Urinary bladder (tissue), 4 donors: ENCODE results near the gene C2CD4D. TPM values are rescaled to one million over a fixed set of nuclear protein-coding genes. Genes with fewer than 3 reads are reported as not detected.

Source experiments
- DNase-seq: peaks from one replicate; pipeline ENCODE4 v3.0.0-alpha.2; 2015; ENCODE audit errors: extremely low spot score
- H3K27ac ChIP-seq: one replicate; pipeline ENCODE4 v1.5.1; 2013; ENCODE audit warnings: low read depth, mild to moderate bottlenecking, moderate library complexity
- H3K36me3 ChIP-seq: one replicate; pipeline ENCODE4 v1.6.1; 2013; ENCODE audit warnings: mild to moderate bottlenecking, moderate library complexity; ENCODE audit not compliant: insufficient read depth
- H3K4me1 ChIP-seq: one replicate; pipeline ENCODE4 v1.6.1; 2013; ENCODE audit warnings: mild to moderate bottlenecking, moderate library complexity; ENCODE audit not compliant: insufficient read depth
- H3K4me3 ChIP-seq: one replicate; pipeline ENCODE4 v1.5.1; 2013; ENCODE audit warnings: low read depth, low read length
- WGBS: extraction: QIAGEN DNeasy Blood & Tissue Kit; methylation state at CpG from one replicate; pipeline ENCODE4 v1.1.7; 2013; 5-methylcytosine and 5-hydroxymethylcytosine counted together
- polyA plus RNA-seq: library from polyadenylated mRNA; stranded (reverse); fragments of 200-250 nt; gene quantifications from one replicate; pipeline ENCODE4 v1.2.3, GENCODE V29; 2013
- total RNA-seq: library from RNA; depleted of rRNA; stranded (reverse); fragments of >200 nt; gene quantifications from one replicate; pipeline ENCODE4 v1.2.3, GENCODE V29; 2014
- donor health status: healthy with polysubstance abuse.
- donor health status: healthy.

Gene C2CD4D
- total and polyA plus RNA-seq, 2 donors = 0.05 TPM; not detected in 1

GRCh38 chr1:151835596-151835995 lies 4.0 kb downstream of the C2CD4D start:
- H3K36me3 ChIP-seq = no peaks in the 10 kb centered on the region
- DNase-seq = no peak
- H3K27ac ChIP-seq = no peak overlapping the region
- peaks cover 4% of the 10 kb centered on the region for H3K4me1 ChIP-seq
- H3K4me3 ChIP-seq = no peak overlapping the region
- WGBS = 93% methylated on average over 7 of the region's 7 CpGs

GRCh38 chr1:151834239-151834638 lies 5.4 kb downstream of the C2CD4D start:
- DNase-seq = no peak
- WGBS = 66% methylated on average over 3 of the region's 3 CpGs

GRCh38 chr1:151833172-151833900 lies 6.3 kb downstream of the C2CD4D start:
- DNase-seq = no peak
- H3K36me3 ChIP-seq = no peaks in the 10 kb centered on the region
- 80% methylated on average over 8 of the region's 8 CpGs for WGBS
- H3K4me1 ChIP-seq = no peaks in the 10 kb centered on the region
- H3K4me3 ChIP-seq = no peak overlapping the region
- no peak overlapping the region for H3K27ac ChIP-seq

More at GRCh38 chr1:151834239-151834638, 5.4 kb downstream of the C2CD4D start:
- Histone ChIP-seq H3K27ac (no peak overlapping the region), H3K4me1 (peaks cover 4% of the 10 kb centered on the region), H3K36me3 (no peaks in the 10 kb centered on the region), H3K4me3 (no peak overlapping the region)

- DNase-seq = no peak
- no peaks in the 10 kb centered on the region for H3K4me1 ChIP-seq
- no peak overlapping the region for H3K27ac ChIP-seq
- H3K4me3 ChIP-seq = no peak overlapping the region
- no peaks in the 10 kb centered on the region for H3K36me3 ChIP-seq
- WGBS = 54% methylated on average over 10 of the region's 10 CpGs
Observed at GRCh38 chr1:151832318-151832980, 7.2 kb downstream of the C2CD4D start.

- Histone ChIP-seq H3K36me3 (no peaks in the 10 kb centered on the region), H3K4me1 (no peaks in the 10 kb centered on the region), H3K27ac (no peak within 1 kb of the TSS), H3K4me3 (peak within 1 kb of the TSS; percentile 19)
- no peak for DNase-seq
- 71% methylated on average over 5 of the region's 5 CpGs for WGBS
Observed at GRCh38 chr1:151831605-151832004, 8.0 kb downstream of the C2CD4D start, which contains the start of gene RORC. RORC (minus strand) TSS chr1:151831802; CDS start chr1:151831764, 38 bp downstream.

- no peak overlapping the region for H3K4me3 ChIP-seq
- no peaks in the 10 kb centered on the region for H3K4me1 ChIP-seq
- no peak overlapping the region for H3K27ac ChIP-seq
- no peaks in the 10 kb centered on the region for H3K36me3 ChIP-seq
- DNase-seq = no peak
- 80% methylated on average over 4 of the region's 4 CpGs for WGBS
Observed at GRCh38 chr1:151831256-151831591, 8.4 kb downstream of the C2CD4D start.

- Histone ChIP-seq H3K27ac (no peak overlapping the region), H3K36me3 (no peaks in the 10 kb centered on the region), H3K4me1 (no peaks in the 10 kb centered on the region), H3K4me3 (no peak overlapping the region)
- whole genome bisulfite sequencing = 36% methylated on average over 6 of the region's 6 CpGs
- DNase-seq = no peak
Observed at GRCh38 chr1:151830055-151830454, 9.6 kb downstream of the C2CD4D start.

- Histone ChIP-seq H3K27ac (no peak overlapping the region), H3K4me1 (no peaks in the 10 kb centered on the region), H3K36me3 (no peaks in the 10 kb centered on the region), H3K4me3 (no peak overlapping the region)
- WGBS = 34% methylated on average over 4 of the region's 4 CpGs
- no peak for DNase-seq
Observed at GRCh38 chr1:151829352-151830046, 10.1 kb downstream of the C2CD4D start.

GRCh38 chr1:151828921-151829320 lies 10.7 kb downstream of the C2CD4D start:
- Histone ChIP-seq H3K4me3 (no peak overlapping the region), H3K4me1 (no peaks in the 10 kb centered on the region), H3K27ac (no peak overlapping the region), H3K36me3 (no peaks in the 10 kb centered on the region)
- 7% methylated on average over 12 of the region's 12 CpGs for WGBS
- peak; percentile 40 for DNase-seq

- no peak for DNase-seq
- Histone ChIP-seq H3K27ac (no peak overlapping the region), H3K36me3 (no peaks in the 10 kb centered on the region), H3K4me3 (no peak overlapping the region), H3K4me1 (no peaks in the 10 kb centered on the region)
- WGBS = 56% methylated on average over 9 of the region's 9 CpGs
Observed at GRCh38 chr1:151827853-151828252, 11.8 kb downstream of the C2CD4D start.

- H3K36me3 ChIP-seq = no peaks in the 10 kb centered on the region
- no peak overlapping the region for H3K27ac ChIP-seq
- no peak overlapping the region for H3K4me3 ChIP-seq
- no peaks in the 10 kb centered on the region for H3K4me1 ChIP-seq
- WGBS = 49% methylated on average over 21 of the region's 21 CpGs
- no peak for DNase-seq
Observed at GRCh38 chr1:151825751-151826660, 13.6 kb downstream of the C2CD4D start.

GRCh38 chr1:151825204-151825603 lies 14.4 kb downstream of the C2CD4D start:
- Histone ChIP-seq H3K4me1 (no peaks in the 10 kb centered on the region), H3K4me3 (no peak overlapping the region), H3K27ac (no peak overlapping the region), H3K36me3 (no peaks in the 10 kb centered on the region)
- 77% methylated on average over 9 of the region's 9 CpGs for WGBS
- DNase-seq = no peak

GRCh38 chr1:151823175-151823574 lies 16.4 kb downstream of the C2CD4D start:
- H3K4me1 ChIP-seq = no peaks in the 10 kb centered on the region
- no peak overlapping the region for H3K4me3 ChIP-seq
- WGBS = 76% methylated on average over 8 of the region's 8 CpGs
- no peak overlapping the region for H3K27ac ChIP-seq
- H3K36me3 ChIP-seq = no peaks in the 10 kb centered on the region
- no peak for DNase-seq
